KMS-11 (cell line): ENCODE measurements around the gene GRK4.
"Not testable (repeated sequence)": the region's sequence is repeated elsewhere in the genome, so short reads cannot be mapped to it uniquely, and the experiment has no call there.

Experiments used
- H2AFZ ChIP-seq: fragments of 200-600 bp; sonication (generic); 2 replicates; pipeline ENCODE4 v1.6.1; 2016; ENCODE audit warnings: antibody characterized with exemption, mixed run types, low read depth
- H3K27ac ChIP-seq: fragments of 200-600 bp; sonication (generic); 2 replicates; pipeline ENCODE4 v1.6.1; 2016; ENCODE audit warnings: mild to moderate bottlenecking, mixed run types
- H3K27me3 ChIP-seq: fragments of 200-600 bp; sonication (generic); 2 replicates; pipeline ENCODE4 v1.6.1; 2017; ENCODE audit warnings: mild to moderate bottlenecking, low read depth, mixed run types, moderate library complexity; ENCODE audit not compliant: insufficient read depth
- H3K36me3 ChIP-seq: fragments of 200-600 bp; sonication (generic); 2 replicates; pipeline ENCODE4 v1.6.1; 2017; ENCODE audit warnings: mild to moderate bottlenecking, mixed run types; ENCODE audit not compliant: insufficient read depth
- H3K4me1 ChIP-seq: fragments of 200-600 bp; sonication (generic); 2 replicates; pipeline ENCODE4 v1.6.1; 2016; ENCODE audit warnings: mild to moderate bottlenecking, low read depth, mixed run types; ENCODE audit not compliant: poor library complexity, severe bottlenecking
- H3K4me2 ChIP-seq: fragments of 200-600 bp; sonication (generic); 2 replicates; pipeline ENCODE4 v1.7.0; 2016; ENCODE audit warnings: mild to moderate bottlenecking, mixed run types
- H3K4me3 ChIP-seq: fragments of 200-600 bp; sonication (generic); IDR thresholded peaks from 2 replicates; pipeline ENCODE4 v1.6.1; 2017; ENCODE audit warnings: low read depth, low read length, mixed read lengths; ENCODE audit not compliant: insufficient read depth
- H3K79me2 ChIP-seq: fragments of 200-600 bp; sonication (generic); 2 replicates; pipeline ENCODE4 v1.6.1; 2016; ENCODE audit warnings: low read depth, mixed run types; ENCODE audit not compliant: insufficient read depth
- H3K9ac ChIP-seq: fragments of 200-600 bp; sonication (generic); 2 replicates; pipeline ENCODE4 v1.6.1; 2016; ENCODE audit warnings: mild to moderate bottlenecking, mixed run types
- H4K20me1 ChIP-seq: fragments of 200-600 bp; sonication (generic); 2 replicates; pipeline ENCODE4 v1.6.1; 2016; ENCODE audit warnings: mild to moderate bottlenecking, mixed run types; ENCODE audit not compliant: insufficient read depth
- TF ChIP-seq, protein P1 (sequence below): fragments of 200-600 bp; sonication (generic); conservative IDR thresholded peaks from 2 replicates; pipeline ENCODE4 v1.6.1; 2017; ENCODE audit warnings: low read depth, mild to moderate bottlenecking, antibody characterized with exemption, low read length, moderate library complexity, mixed read lengths

GRK4 gene

DNA sequence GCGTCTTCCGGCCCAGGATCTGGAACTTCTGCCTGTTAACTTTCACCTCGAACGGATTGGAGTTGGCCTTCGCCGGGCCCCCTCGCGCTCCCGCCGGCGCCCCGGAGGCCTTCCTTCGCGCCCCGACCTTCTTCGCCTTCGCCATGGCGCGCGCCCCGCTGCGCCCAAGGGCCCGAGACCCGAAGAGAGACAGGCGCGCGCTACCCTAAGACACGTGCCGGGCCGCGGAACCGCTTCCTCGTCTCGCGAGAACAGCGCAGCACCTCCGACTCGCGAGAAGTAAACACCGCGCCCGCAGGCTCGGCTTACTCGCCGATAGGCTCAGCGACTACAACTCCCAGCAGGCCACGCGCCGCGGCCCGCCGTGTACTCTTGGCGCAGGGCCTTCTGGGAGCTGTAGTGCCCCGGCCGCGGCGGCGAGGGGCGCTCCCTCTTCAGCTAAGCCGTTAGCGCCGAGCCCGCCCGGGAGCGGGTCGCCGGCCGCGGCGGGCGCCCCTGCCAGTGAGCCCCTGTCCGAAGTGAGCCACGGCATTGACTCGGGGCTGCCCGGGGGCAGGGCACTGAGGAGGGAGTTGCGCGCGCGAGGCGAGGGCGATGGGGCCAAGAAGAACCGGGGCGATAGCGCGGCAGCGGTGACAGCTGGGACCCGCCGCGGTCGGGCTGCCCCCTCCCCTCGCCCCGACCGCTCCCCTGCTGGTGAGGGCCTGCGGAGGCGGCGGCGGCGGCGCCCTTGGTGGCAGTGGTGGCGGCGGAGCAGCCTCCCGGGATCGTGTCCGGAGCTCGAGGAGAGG is at the start of gene GRK4, which contains the start of gene NOP14:
GRK4 (plus strand) TSS at position 397 of the 791 bp plus-strand sequence. CDS start 500 bp downstream, outside the sequence.
NOP14 (minus strand) TSS at position 232 of the 791 bp plus-strand sequence; CDS start at position 145, 87 bp downstream.
- Histone ChIP-seq H3K9ac (peak within 1 kb of the TSS; percentile 77; the same call in 1 of the 2 replicates), H3K79me2 (peaks cover 39% of the 10 kb centered on the region), H3K4me2 (peak within 1 kb of the TSS; percentile 78), H2AFZ (peak within 1 kb of the TSS; percentile 79), H4K20me1 (no peaks in the 10 kb centered on the region), H3K4me1 (peaks cover 6% of the 10 kb centered on the region), H3K27me3 (no peaks in the 10 kb centered on the region), H3K27ac (peak within 1 kb of the TSS; percentile 45; the same call in 1 of the 2 replicates), H3K36me3 (no peaks in the 10 kb centered on the region), H3K4me3 (no peak within 1 kb of the TSS)
- TF ChIP-seq, protein P1, sequence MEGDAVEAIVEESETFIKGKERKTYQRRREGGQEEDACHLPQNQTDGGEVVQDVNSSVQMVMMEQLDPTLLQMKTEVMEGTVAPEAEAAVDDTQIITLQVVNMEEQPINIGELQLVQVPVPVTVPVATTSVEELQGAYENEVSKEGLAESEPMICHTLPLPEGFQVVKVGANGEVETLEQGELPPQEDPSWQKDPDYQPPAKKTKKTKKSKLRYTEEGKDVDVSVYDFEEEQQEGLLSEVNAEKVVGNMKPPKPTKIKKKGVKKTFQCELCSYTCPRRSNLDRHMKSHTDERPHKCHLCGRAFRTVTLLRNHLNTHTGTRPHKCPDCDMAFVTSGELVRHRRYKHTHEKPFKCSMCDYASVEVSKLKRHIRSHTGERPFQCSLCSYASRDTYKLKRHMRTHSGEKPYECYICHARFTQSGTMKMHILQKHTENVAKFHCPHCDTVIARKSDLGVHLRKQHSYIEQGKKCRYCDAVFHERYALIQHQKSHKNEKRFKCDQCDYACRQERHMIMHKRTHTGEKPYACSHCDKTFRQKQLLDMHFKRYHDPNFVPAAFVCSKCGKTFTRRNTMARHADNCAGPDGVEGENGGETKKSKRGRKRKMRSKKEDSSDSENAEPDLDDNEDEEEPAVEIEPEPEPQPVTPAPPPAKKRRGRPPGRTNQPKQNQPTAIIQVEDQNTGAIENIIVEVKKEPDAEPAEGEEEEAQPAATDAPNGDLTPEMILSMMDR, result no peak

DNA sequence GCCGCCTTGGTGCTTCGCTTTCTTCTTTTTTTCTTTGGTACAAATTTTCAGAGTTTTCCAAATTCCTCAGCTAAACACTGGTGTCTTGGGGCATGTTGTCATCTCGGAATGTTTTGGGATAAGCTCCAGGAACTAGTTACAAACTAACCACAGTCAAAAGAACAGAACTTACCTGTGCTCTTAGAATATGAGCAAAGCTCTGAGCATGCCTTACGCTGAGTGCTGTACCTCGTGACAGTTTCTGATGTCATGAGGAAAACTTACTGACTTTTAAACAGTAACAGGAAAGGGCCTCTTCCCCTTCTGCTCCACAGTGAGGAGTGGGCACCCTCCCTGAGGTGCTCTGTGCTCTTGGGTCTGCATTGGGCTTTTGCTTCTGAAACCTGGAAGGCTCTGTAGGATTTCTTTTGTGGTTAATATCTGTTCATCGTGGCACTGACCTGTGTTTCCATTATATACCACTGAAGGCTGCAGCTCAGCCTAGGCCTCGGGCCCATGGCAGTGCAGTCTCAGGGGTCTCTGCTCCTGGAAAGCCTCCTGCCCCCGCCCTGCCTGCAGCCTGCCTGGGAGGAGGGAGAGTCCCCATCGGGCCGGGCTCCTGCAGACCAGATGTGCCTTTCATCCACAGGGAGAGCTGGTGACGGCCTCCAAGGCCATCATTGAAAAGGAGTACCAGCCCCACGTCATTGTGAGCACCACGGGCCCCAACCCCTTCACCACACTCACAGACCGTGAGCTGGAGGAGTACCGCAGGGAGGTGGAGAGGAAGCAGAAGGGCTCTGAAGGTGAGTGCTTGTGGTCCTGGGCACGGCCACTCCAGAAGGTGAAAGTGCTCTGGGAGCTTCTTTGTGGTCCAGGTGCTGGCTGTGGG is 48.9 kb upstream of the GRK4 start:
- Histone ChIP-seq H3K4me1 (no peaks in the 10 kb centered on the region), H2AFZ (no peak overlapping the region), H3K27me3 (no peaks in the 10 kb centered on the region), H4K20me1 (no peaks in the 10 kb centered on the region), H3K4me2 (no peak overlapping the region), H3K4me3 (no peak overlapping the region), H3K27ac (no peak overlapping the region), H3K9ac (no peak overlapping the region), H3K79me2 (no peaks in the 10 kb centered on the region), H3K36me3 (no peaks in the 10 kb centered on the region)
- TF ChIP-seq, protein P1, result no peak

DNA sequence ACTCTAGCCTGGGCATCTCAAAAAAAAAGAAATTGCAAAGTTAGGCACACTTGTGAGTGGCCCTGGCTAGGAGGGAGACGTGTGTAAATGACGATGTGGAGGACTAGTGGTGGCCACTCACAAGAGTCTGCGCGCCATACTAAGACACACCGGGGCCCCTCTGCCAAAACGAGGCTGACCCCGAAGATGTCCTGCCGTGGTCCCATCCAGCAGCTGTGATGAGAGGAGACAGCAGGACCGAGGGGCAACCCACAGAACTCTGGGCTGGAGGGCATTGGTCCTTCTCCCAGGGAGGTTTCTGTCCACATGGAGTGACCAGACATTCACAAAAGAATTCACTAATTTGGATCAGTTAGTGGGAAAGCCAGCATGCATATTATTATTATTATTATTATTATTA is 47.6 kb upstream of the GRK4 start:
- no peak overlapping the region for H3K27ac ChIP-seq
- H4K20me1 ChIP-seq, result no peaks in the 10 kb centered on the region
- H3K4me2 ChIP-seq, result no peak overlapping the region
- TF ChIP-seq, protein P1, result no peak
- no peaks in the 10 kb centered on the region for H3K79me2 ChIP-seq
- H2AFZ ChIP-seq, result no peak overlapping the region
- H3K4me3 ChIP-seq, result no peak overlapping the region
- H3K36me3 ChIP-seq, result no peaks in the 10 kb centered on the region
- no peaks in the 10 kb centered on the region for H3K27me3 ChIP-seq
- no peak overlapping the region for H3K9ac ChIP-seq
- H3K4me1 ChIP-seq, result no peaks in the 10 kb centered on the region

DNA sequence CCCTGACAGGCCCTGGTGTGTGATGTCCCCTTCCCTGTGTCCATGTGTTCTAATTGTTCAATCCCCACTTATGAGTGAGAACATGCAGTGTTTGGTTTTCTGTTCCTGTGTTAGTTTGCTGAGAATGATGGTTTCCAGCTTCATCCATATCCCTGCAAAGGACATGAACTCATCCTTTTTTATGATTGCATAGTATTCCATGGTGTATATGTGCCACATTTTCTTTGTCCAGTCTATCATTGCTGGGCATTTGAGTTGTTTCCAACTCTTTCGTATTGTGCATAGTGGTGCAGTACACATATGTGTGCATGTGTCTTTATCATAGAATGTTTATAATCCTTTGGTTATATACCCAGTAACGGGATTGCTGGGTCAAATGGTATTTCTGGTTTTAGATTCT is 46.7 kb upstream of the GRK4 start:
- not testable (repeated sequence) for H3K36me3 ChIP-seq, H3K4me3 ChIP-seq, H3K4me2 ChIP-seq, H2AFZ ChIP-seq, H3K9ac ChIP-seq, H3K27me3 ChIP-seq, H3K4me1 ChIP-seq, H3K79me2 ChIP-seq, H3K27ac ChIP-seq, H4K20me1 ChIP-seq

DNA sequence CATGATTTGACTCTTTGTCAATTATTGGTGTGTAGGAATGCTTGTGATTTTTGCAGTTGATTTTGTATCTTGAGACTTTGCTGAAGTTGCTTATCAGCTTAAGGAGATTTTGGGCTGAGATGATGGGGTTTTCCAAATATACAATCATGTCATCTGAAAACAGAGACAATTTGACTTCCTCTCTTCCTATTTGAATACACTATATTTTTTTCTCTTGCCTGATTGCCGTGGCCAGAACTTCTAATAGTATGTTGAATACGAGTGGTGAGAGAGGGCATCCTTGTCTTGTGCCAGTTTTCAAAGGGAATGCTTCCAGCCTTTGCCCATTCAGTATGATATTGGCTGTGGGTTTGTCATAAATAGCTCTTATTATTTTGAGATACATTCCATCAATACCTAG is 45.1 kb upstream of the GRK4 start:
- not testable (repeated sequence) for H3K27ac ChIP-seq, H3K36me3 ChIP-seq, H3K4me1 ChIP-seq, H2AFZ ChIP-seq, H4K20me1 ChIP-seq, H3K9ac ChIP-seq, H3K4me2 ChIP-seq, H3K4me3 ChIP-seq, H3K27me3 ChIP-seq, H3K79me2 ChIP-seq

- H4K20me1 ChIP-seq, H3K27ac ChIP-seq, H3K4me2 ChIP-seq, H2AFZ ChIP-seq, H3K27me3 ChIP-seq, H3K4me3 ChIP-seq, H3K36me3 ChIP-seq, H3K4me1 ChIP-seq, H3K79me2 ChIP-seq, H3K9ac ChIP-seq: not testable (repeated sequence)
Measured at GRCh38 chr4:2918714-2919113, 44.7 kb upstream of the GRK4 start.

- not testable (repeated sequence) for H3K79me2 ChIP-seq, H3K27me3 ChIP-seq, H2AFZ ChIP-seq, H3K27ac ChIP-seq, H3K4me3 ChIP-seq, H3K4me2 ChIP-seq, H4K20me1 ChIP-seq, H3K4me1 ChIP-seq, H3K36me3 ChIP-seq, H3K9ac ChIP-seq
Measured at GRCh38 chr4:2922453-2923101, 40.8 kb upstream of the GRK4 start.
